Epithelial cell of esophagus (primary cell): ENCODE results near the gene GATM.
A peak's percentile ranks its signal among the peaks of the same experiment; 100 is the strongest.

Experiments used
- DNase-seq: peaks from one replicate; pipeline ENCODE4 v3.0.0; 2010; ENCODE audit warnings: low read depth
- H3K4me3 ChIP-seq: 2 replicates; pipeline ENCODE4 v1.5.1; 2011; ENCODE audit warnings: mild to moderate bottlenecking, low read length, control low read depth
- TF ChIP-seq, protein P1 (sequence below): IDR thresholded peaks from 2 replicates; pipeline ENCODE4 v1.5.1; 2011; ENCODE audit warnings: low read depth, mild to moderate bottlenecking, low read length, control low read depth, inconsistent platforms; ENCODE audit not compliant: insufficient read depth; ENCODE audit errors: missing control alignments

Gene GATM

GRCh38 chr15:45351227-45351626 is 27.1 kb downstream of the GATM start:
- TF ChIP-seq, protein P1, sequence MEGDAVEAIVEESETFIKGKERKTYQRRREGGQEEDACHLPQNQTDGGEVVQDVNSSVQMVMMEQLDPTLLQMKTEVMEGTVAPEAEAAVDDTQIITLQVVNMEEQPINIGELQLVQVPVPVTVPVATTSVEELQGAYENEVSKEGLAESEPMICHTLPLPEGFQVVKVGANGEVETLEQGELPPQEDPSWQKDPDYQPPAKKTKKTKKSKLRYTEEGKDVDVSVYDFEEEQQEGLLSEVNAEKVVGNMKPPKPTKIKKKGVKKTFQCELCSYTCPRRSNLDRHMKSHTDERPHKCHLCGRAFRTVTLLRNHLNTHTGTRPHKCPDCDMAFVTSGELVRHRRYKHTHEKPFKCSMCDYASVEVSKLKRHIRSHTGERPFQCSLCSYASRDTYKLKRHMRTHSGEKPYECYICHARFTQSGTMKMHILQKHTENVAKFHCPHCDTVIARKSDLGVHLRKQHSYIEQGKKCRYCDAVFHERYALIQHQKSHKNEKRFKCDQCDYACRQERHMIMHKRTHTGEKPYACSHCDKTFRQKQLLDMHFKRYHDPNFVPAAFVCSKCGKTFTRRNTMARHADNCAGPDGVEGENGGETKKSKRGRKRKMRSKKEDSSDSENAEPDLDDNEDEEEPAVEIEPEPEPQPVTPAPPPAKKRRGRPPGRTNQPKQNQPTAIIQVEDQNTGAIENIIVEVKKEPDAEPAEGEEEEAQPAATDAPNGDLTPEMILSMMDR: no peak
- no peak for DNase-seq

DNA sequence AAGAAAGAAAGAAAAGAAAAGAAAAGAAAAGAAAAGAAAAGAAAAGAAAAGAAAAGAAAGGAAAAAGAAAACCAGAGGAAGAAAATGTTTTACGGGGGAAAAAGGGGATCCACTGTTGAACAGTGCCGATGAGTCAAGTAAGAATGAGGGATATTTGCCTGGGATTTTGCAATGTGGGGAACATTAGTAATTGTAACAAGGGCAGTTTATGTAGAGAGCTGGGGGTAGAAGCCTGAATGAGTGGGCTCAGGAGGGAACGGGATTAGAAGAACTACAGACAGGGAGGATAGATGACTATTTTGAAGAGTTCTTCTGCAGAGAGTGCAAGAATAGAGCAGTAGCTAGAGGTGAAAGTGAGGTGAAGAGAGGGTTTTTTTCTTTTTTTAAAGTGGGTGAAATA is 28.7 kb downstream of the GATM start:
- TF ChIP-seq, protein P1: no peak
- H3K4me3 ChIP-seq: no peak overlapping the region
- no peak for DNase-seq

More at GRCh38 chr15:45351227-45351626, 27.1 kb downstream of the GATM start:
- H3K4me3 ChIP-seq: no peak overlapping the region

DNA sequence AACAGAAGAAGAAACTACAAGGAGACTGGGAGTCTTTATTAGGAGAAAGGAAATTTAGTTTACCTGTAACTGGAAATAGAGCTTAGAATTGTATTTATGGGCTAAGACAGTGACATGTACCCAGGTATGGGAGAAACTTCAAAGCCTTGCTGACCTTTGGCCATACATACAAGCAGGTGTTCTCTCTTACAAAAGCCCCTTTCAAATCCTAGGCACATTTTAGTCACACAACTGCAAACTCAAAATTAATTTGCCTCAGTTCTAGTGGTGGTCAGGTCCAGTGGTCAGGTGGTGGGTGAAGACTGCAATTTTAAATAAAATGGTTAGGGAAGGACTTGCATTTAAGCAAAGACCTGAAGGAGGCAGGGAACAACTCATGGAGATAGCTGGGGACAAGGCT is 30.4 kb downstream of the GATM start:
- TF ChIP-seq, protein P1: no peak
- DNase-seq: no peak
- no peak overlapping the region for H3K4me3 ChIP-seq

GRCh38 chr15:45347033-45347432 is 31.3 kb downstream of the GATM start:
- TF ChIP-seq, protein P1: no peak
- peak; percentile 44 for DNase-seq

DNA sequence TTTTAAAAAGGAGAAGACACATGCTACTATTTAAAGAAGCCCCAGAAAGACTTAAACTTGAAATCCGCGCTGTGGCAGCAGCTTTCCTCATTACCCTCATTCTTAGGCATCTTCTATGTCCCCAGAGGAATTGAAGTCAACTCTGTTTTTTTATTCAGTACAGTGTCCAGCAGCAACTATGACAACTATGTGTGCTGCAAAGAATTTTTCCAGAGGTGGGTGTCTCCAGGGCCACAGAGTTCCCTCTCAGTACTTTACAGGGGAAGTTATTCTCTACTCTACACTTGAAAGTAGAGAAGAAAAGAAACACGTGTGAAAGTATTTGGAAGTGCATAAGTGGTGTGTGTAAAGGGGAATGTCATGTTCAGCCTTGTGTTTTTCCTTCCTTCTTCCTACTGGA is 32.0 kb downstream of the GATM start:
- DNase-seq: no peak
- H3K4me3 ChIP-seq: no peak overlapping the region
- TF ChIP-seq, protein P1: no peak

More at GRCh38 chr15:45347033-45347432, 31.3 kb downstream of the GATM start:
- no peak overlapping the region for H3K4me3 ChIP-seq

- H3K4me3 ChIP-seq: no peak overlapping the region
- TF ChIP-seq, protein P1: no peak
- DNase-seq: no peak
Measured at GRCh38 chr15:45343258-45343860, 35.0 kb downstream of the GATM start.

DNA sequence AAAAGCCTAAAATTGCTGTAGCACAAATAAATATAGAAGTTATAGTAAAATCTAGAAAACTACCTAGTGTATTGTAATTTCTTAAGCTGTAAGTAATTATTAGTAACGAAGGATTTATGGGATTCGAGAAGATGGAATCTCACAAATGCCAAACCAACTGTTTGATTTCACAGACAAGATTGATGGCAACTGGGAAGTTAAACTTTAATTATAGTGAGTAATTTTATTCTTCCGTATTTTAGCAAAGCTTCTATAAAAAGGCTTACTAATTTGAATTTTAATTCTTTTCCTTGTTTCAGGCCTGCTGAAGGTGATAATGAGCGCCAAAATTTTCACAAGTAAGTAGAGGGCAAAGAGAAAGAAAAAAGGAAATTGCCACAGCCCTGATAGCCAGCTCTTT is 36.6 kb downstream of the GATM start:
- TF ChIP-seq, protein P1: no peak
- H3K4me3 ChIP-seq: no peak overlapping the region
- DNase-seq: no peak
